HCT116 (cell line): Measurements from ENCODE around the gene TNP1.

Experiments
- CTCF ChIP-seq, 3 experiments: fragments of 200-600 bp in 1 of 3; sonication (generic) in 1 of 3; IDR thresholded peaks in 2 of 3; conservative IDR thresholded peaks in 1 of 3; 2 replicates each; pipeline ENCODE4 v1.5.1; 2012 to 2017; ENCODE audit warnings: low read depth in 2 of 3, low read length in 2 of 3, antibody characterized with exemption in 1 of 3, borderline replicate concordance in 1 of 3, control low read depth in 1 of 3, mild to moderate bottlenecking in 1 of 3, mixed read lengths in 1 of 3, mixed run types in 1 of 3, moderate library complexity in 1 of 3; ENCODE audit not compliant: insufficient read depth in 1 of 3
- TF ChIP-seq, protein P1 (sequence below): IDR thresholded peaks from 2 replicates; pipeline ENCODE4 v1.6.1; 2012; ENCODE audit warnings: low read depth

GRCh38 chr2:216837740-216838139, 22.1 kb downstream of the TNP1 start:
- TF ChIP-seq CTCF (IDR thresholded peaks at IDR 0.05 in 2 of 3, conservative IDR thresholded peaks at IDR 0.05 in 1 of 3; ENCODE audit: borderline replicate concordance in 1 of 3, insufficient read depth in 1 of 3, low read depth in 2 of 3, low read length in 2 of 3), result no peak
- TF ChIP-seq, protein P1, sequence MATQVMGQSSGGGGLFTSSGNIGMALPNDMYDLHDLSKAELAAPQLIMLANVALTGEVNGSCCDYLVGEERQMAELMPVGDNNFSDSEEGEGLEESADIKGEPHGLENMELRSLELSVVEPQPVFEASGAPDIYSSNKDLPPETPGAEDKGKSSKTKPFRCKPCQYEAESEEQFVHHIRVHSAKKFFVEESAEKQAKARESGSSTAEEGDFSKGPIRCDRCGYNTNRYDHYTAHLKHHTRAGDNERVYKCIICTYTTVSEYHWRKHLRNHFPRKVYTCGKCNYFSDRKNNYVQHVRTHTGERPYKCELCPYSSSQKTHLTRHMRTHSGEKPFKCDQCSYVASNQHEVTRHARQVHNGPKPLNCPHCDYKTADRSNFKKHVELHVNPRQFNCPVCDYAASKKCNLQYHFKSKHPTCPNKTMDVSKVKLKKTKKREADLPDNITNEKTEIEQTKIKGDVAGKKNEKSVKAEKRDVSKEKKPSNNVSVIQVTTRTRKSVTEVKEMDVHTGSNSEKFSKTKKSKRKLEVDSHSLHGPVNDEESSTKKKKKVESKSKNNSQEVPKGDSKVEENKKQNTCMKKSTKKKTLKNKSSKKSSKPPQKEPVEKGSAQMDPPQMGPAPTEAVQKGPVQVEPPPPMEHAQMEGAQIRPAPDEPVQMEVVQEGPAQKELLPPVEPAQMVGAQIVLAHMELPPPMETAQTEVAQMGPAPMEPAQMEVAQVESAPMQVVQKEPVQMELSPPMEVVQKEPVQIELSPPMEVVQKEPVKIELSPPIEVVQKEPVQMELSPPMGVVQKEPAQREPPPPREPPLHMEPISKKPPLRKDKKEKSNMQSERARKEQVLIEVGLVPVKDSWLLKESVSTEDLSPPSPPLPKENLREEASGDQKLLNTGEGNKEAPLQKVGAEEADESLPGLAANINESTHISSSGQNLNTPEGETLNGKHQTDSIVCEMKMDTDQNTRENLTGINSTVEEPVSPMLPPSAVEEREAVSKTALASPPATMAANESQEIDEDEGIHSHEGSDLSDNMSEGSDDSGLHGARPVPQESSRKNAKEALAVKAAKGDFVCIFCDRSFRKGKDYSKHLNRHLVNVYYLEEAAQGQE, result no peak
